Renal cortical epithelial cell (primary cell): Measurements from ENCODE around the gene E2F7. TPM values are rescaled to one million over a fixed set of nuclear protein-coding genes. Genes with fewer than 3 reads are reported as not detected.

ENCODE experiments used
- total RNA-seq: library from RNA; depleted of rRNA; stranded (reverse); fragments of >200 nt; gene quantifications from 2 replicates; pipeline ENCODE4 v1.2.3, GENCODE V29; 2014

E2F7 gene
- total RNA-seq, 1 donor from 2014 or later: 0.99 TPM

Other genes starting within 250 kb of the E2F7 start
- 50.2 and 139 TPM in 2 replicates for gene CSRP2, start 186.6 kb downstream of the E2F7 start, total RNA-seq